SK-N-SH (cell line): ENCODE results near the gene PPP1R18.

ENCODE experiments used
- EP300 ChIP-seq, 2 experiments: IDR thresholded peaks; 2 replicates each; pipeline versions ENCODE4 v1.4.0 to v1.6.1; 2012; ENCODE audit warnings: borderline replicate concordance in 1 of 2, low read depth in 1 of 2, low read length in 1 of 2
- EZH2phosphoT487 ChIP-seq: fragments of 200-600 bp; sonication (generic); IDR thresholded peaks from 2 replicates; pipeline ENCODE4 v1.6.1; 2017; ENCODE audit warnings: low read depth, mixed run types, mild to moderate bottlenecking, antibody characterized with exemption, moderate library complexity, borderline replicate concordance
- MXI1 ChIP-seq: IDR thresholded peaks from 2 replicates; pipeline ENCODE4 v1.6.1; 2012; ENCODE audit warnings: mild to moderate bottlenecking, low read depth, low read length, improper control_type of control experiment
- NRF1 ChIP-seq: IDR thresholded peaks from 2 replicates; pipeline ENCODE4 v1.6.1; 2012; ENCODE audit warnings: low read depth, mild to moderate bottlenecking, low read length
- POLR2AphosphoS5 ChIP-seq: IDR thresholded peaks from 2 replicates; pipeline ENCODE4 v1.6.1; 2012; ENCODE audit warnings: low read depth, low read length
- RXRA ChIP-seq: IDR thresholded peaks from 2 replicates; pipeline ENCODE4 v1.4.0; 2012; ENCODE audit warnings: low read depth, mild to moderate bottlenecking, borderline replicate concordance
- YY1 ChIP-seq: IDR thresholded peaks from 2 replicates; pipeline ENCODE4 v1.4.0; 2012; ENCODE audit warnings: low read depth, mild to moderate bottlenecking
- TF ChIP-seq, protein P1 (sequence below): fragments of 200-600 bp; sonication (generic); IDR thresholded peaks from 2 replicates; pipeline ENCODE4 v1.6.1; 2017; ENCODE audit warnings: antibody characterized with exemption, mild to moderate bottlenecking, moderate library complexity

DNA sequence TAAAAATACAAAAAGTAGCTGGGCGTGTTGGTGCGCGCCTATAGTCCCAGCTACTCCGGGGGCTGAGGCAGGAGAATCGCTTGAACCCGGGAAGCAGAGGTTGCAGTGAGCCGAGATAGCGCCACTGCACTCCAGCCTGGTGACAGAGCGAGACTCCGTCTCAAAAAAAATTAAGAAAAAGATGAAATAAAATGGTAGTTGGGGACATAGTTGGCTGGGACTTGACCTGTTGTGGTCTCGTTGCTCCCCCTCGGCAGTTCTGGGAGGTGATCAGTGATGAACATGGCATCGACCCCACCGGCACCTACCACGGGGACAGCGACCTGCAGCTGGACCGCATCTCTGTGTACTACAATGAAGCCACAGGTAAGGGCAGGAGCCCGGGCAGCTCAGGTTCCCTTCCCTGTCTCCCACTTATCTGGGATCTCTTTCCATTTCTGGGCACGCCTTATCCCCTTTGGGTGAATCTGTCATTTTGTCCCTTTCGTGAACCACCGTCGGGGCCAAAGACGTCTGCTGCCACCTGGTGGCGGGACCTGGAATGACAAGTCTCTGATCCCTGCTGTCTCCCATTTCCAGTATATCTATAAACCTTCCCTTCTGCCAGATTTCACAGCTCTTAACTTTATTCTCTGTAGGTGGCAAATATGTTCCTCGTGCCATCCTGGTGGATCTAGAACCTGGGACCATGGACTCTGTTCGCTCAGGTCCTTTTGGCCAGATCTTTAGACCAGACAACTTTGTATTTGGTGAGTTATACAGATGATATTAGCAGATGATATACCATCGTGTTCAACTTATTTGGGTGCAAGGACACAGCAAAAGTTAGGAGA, 36.1 kb upstream of the PPP1R18 start:
- TF ChIP-seq, protein P1, sequence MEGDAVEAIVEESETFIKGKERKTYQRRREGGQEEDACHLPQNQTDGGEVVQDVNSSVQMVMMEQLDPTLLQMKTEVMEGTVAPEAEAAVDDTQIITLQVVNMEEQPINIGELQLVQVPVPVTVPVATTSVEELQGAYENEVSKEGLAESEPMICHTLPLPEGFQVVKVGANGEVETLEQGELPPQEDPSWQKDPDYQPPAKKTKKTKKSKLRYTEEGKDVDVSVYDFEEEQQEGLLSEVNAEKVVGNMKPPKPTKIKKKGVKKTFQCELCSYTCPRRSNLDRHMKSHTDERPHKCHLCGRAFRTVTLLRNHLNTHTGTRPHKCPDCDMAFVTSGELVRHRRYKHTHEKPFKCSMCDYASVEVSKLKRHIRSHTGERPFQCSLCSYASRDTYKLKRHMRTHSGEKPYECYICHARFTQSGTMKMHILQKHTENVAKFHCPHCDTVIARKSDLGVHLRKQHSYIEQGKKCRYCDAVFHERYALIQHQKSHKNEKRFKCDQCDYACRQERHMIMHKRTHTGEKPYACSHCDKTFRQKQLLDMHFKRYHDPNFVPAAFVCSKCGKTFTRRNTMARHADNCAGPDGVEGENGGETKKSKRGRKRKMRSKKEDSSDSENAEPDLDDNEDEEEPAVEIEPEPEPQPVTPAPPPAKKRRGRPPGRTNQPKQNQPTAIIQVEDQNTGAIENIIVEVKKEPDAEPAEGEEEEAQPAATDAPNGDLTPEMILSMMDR, result peak; percentile 97
- TF ChIP-seq MXI1, result peak; percentile 92
- TF ChIP-seq YY1, result no peak
- TF ChIP-seq EP300 (IDR thresholded peaks at IDR 0.05; ENCODE audit: borderline replicate concordance in 1 of 2, low read depth in 1 of 2, low read length in 1 of 2), result no peak
- no peak for TF ChIP-seq NRF1
- peak; percentile 48; the same call in 1 of the 2 replicates for TF ChIP-seq POLR2AphosphoS5
- no peak for TF ChIP-seq EZH2phosphoT487
- TF ChIP-seq RXRA, result no peak
